Calu3 (cell line): ENCODE data around the gene ZNF518B. TPM values are rescaled to one million over a fixed set of nuclear protein-coding genes. Genes with fewer than 3 reads are reported as not detected.

Experiments
- BruUV-seq: library from RNA; stranded (reverse); fragments of 400-500 nt; replicated peaks from 2 replicates; lab custom pipeline; 2021; lab: Mats Ljungman, UMichigan
- CTCF ChIA-PET: fragments of 300-600 bp; sonication (Branson Sonifier 250); formaldehyde crosslinking; loops from one replicate; lab custom pipeline; 2022; ENCODE audit warnings: antibody characterized with exemption; lab: Charles Lee
- DNase-seq: peaks from one replicate; pipeline ENCODE4 v3.0.0; 2022
- H3K27ac Mint-ChIP-seq: one replicate; pipeline ENCODE4 v1.8.0; 2022; ENCODE audit warnings: mixed read lengths; ENCODE audit not compliant: unreplicated experiment
- H3K27me3 Mint-ChIP-seq: one replicate; pipeline ENCODE4 v1.8.0; 2022; ENCODE audit warnings: mixed read lengths; ENCODE audit not compliant: unreplicated experiment
- H3K36me3 Mint-ChIP-seq: one replicate; pipeline ENCODE4 v1.8.0; 2022; ENCODE audit warnings: mild to moderate bottlenecking, moderate library complexity, mixed read lengths; ENCODE audit not compliant: insufficient read depth, unreplicated experiment
- H3K4me1 Mint-ChIP-seq: one replicate; pipeline ENCODE4 v1.8.0; 2022; ENCODE audit warnings: mild to moderate bottlenecking, low read depth, mixed read lengths; ENCODE audit not compliant: unreplicated experiment
- H3K4me3 Mint-ChIP-seq: one replicate; pipeline ENCODE4 v1.8.0; 2022; ENCODE audit warnings: mild to moderate bottlenecking, low read depth, moderate library complexity, mixed read lengths; ENCODE audit not compliant: unreplicated experiment
- H3K9me3 Mint-ChIP-seq: one replicate; pipeline ENCODE4 v1.8.0; 2022; ENCODE audit warnings: low read depth, mixed read lengths; ENCODE audit not compliant: unreplicated experiment
- intact Hi-C: fragments of 100-400 bp; cut with micrococcal nuclease; formaldehyde crosslinking; loops from one replicate; pipeline ENCODE4 v1.10.0; 2022; ENCODE audit not compliant: unreplicated experiment
- total RNA-seq: library from RNA; stranded (reverse); gene quantifications from 2 replicates; pipeline ENCODE4 v1.2.3, GENCODE V29; 2022
- TF ChIP-seq, protein P1 (sequence below): fragments of 200-600 bp; IDR thresholded peaks from one replicate; pipeline ENCODE4 v1.8.0; 2022; ENCODE audit warnings: antibody characterized with exemption; ENCODE audit not compliant: unreplicated experiment

ZNF518B gene
- total RNA-seq, 1 experiment from 2014 or later = not detected

DNA sequence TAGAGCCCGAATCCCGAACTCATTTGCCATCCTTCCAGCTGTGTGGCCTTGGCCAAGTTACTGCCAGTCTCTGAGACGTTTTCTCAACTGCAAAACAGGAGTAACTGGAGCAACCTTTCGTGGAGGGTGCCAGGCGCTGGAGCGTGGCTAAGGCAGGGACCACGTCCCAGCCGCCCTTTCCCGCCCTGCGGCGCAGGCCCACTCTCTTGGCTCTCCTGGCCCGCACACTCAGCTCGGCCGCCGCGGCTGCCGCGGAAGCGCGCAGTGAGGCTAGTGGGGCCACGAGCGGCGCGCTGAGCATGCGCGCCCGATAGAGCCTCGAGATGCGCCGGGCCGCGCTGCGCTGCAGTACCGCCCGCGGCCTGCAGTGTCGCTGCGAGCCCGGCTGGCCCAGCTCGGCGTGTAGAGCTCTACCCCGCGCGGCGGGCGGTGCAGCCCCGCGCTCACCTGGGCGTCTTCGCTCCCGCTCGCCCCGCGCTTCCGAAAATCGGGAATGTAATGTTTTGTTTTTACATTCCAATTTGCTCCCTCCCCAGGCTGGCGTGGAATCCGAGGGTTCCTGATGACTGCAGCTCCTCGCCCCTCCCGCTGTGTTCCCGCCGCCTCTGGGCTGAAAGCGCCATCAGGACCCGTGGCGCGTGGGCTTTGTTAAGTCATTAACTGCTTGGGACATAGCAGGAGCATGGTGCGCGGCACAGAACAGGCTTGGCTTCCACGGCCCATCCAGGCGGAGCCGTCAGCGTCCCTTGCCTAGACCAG, 4.0 kb upstream of the ZNF518B start:
- H3K4me1 Mint-ChIP-seq = no peaks in the 10 kb centered on the region
- peaks cover 2% of the 10 kb centered on the region for H3K9me3 Mint-ChIP-seq
- DNase-seq = no peak
- intact Hi-C loops = no loop called here
- TF ChIP-seq, protein P1, sequence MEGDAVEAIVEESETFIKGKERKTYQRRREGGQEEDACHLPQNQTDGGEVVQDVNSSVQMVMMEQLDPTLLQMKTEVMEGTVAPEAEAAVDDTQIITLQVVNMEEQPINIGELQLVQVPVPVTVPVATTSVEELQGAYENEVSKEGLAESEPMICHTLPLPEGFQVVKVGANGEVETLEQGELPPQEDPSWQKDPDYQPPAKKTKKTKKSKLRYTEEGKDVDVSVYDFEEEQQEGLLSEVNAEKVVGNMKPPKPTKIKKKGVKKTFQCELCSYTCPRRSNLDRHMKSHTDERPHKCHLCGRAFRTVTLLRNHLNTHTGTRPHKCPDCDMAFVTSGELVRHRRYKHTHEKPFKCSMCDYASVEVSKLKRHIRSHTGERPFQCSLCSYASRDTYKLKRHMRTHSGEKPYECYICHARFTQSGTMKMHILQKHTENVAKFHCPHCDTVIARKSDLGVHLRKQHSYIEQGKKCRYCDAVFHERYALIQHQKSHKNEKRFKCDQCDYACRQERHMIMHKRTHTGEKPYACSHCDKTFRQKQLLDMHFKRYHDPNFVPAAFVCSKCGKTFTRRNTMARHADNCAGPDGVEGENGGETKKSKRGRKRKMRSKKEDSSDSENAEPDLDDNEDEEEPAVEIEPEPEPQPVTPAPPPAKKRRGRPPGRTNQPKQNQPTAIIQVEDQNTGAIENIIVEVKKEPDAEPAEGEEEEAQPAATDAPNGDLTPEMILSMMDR = no peak
- no peak overlapping the region for H3K27ac Mint-ChIP-seq
- BruUV-seq = no TSS peak
- CTCF ChIA-PET = no interaction called here
- H3K4me3 Mint-ChIP-seq = no peak overlapping the region
- no peaks in the 10 kb centered on the region for H3K36me3 Mint-ChIP-seq
- no peaks in the 10 kb centered on the region for H3K27me3 Mint-ChIP-seq

DNA sequence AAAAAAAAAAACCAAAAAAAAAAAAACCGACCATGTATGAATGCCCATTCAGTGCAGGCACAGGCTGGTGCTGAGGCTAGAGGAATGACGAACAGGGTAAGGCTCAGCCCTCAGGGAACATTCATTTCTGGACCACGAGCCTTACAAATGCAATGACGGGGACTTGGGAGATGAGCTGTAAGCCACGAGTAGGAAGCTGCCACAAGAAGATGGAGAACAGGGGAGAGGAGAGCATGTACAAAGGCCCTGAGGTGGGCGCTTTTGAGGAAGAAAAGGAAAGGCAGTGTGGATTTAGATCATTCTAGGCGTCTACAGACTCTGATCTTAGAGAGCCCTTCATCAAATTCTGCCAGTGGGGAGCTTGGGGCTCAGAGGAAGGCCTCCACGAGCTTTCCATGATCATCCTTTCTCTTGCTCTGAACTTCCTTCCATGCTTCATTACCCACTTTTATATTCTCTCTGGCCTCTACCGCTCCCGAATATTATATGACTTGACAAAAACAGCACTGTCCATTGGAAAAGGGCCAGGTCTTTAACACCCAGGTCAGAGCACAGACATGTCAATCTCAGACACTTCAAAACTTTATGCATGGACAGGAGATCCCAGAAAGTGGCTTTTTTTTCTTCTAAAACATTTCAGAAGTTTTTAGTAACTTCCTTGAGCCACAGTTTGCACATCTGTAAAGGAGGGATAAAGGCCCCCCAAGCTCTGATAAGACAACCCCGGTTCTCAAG, 3.3 kb upstream of the ZNF518B start:
- Mint-ChIP-seq H3K4me3 (no peak overlapping the region), H3K4me1 (no peaks in the 10 kb centered on the region), H3K9me3 (peaks cover 2% of the 10 kb centered on the region), H3K27ac (no peak overlapping the region), H3K36me3 (no peaks in the 10 kb centered on the region), H3K27me3 (no peaks in the 10 kb centered on the region)
- CTCF ChIA-PET = interaction anchor here (0.7 kb wide), 2 partner anchors 22 to 1669 kb away, joined by 3 to 4 read pairs; no protein-coding TSS in a partner anchor
- intact Hi-C loops = no loop called here
- TF ChIP-seq, protein P1 = no peak
- no TSS peak for BruUV-seq
- no peak for DNase-seq

DNA sequence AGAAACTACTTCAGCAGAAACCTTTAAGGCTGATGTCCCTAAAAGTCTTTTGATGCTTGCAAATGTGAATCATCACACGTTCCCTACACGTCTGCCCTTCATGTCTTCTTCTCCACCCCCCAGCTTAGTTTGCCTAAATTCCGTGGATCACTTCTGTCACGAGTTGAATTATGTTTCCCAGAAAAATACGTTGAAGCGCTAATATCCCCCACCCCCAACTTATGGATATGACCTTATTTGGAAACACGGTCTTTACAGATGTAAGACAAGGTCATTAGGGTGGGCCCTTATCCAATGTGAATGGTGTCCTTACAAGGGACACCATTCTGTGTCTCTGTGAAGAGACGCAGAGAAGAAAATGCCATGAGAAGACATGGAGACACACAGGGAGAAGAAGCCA, 2.1 kb upstream of the ZNF518B start:
- TF ChIP-seq, protein P1 = no peak
- CTCF ChIA-PET = interaction anchor here (0.6 kb wide), 1 partner anchor 12 kb away, joined by 3 read pairs; no protein-coding TSS in a partner anchor
- no peak for DNase-seq
- H3K4me1 Mint-ChIP-seq = no peaks in the 10 kb centered on the region
- no TSS peak for BruUV-seq
- intact Hi-C loops = no loop called here
- H3K27ac Mint-ChIP-seq = no peak overlapping the region
- H3K4me3 Mint-ChIP-seq = no peak overlapping the region
- H3K36me3 Mint-ChIP-seq = no peaks in the 10 kb centered on the region
- H3K9me3 Mint-ChIP-seq = peaks cover 2% of the 10 kb centered on the region
- no peaks in the 10 kb centered on the region for H3K27me3 Mint-ChIP-seq

DNA sequence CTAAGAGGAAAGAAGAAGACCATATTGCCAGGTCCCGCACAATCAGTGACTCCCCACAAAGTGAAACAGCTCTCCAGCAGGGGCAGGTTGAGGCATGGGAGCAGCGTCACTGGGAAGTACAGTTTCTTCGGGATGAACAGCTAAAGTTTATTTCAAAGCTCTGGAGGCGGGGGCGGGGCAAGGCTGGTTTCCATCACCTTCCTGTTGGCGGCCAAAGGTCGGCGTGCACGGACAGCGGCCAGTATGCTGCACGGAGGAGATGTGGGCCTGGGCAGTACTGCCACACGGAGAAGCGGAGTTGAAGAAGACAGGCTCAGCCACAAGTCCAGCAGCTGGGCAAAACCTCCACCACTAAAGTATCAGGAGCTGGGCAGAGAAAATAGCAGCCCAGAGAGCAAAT, 951 bp upstream of the ZNF518B start:
- CTCF ChIA-PET = no interaction called here
- no TSS peak for BruUV-seq
- TF ChIP-seq, protein P1 = no peak
- H3K27me3 Mint-ChIP-seq = no peaks in the 10 kb centered on the region
- intact Hi-C loops = no loop called here
- no peaks in the 10 kb centered on the region for H3K4me1 Mint-ChIP-seq
- no peak overlapping the region for H3K4me3 Mint-ChIP-seq
- H3K9me3 Mint-ChIP-seq = peaks cover 2% of the 10 kb centered on the region
- no peak for DNase-seq
- no peak overlapping the region for H3K27ac Mint-ChIP-seq
- H3K36me3 Mint-ChIP-seq = no peaks in the 10 kb centered on the region
